Nephron (organoid): ENCODE data around the gene TREH.
"Not testable (repeated sequence)": the region's sequence is repeated elsewhere in the genome, so short reads cannot be mapped to it uniquely, and the experiment has no call there.

ENCODE experiments used
- H3K27ac Mint-ChIP-seq, 3 experiments: 2 replicates each; pipeline ENCODE4 v1.8.0; 2020; ENCODE audit warnings: mixed read lengths in 3 of 3, mild to moderate bottlenecking in 2 of 3, moderate library complexity in 1 of 3
- H3K27me3 Mint-ChIP-seq: 2 replicates; pipeline ENCODE4 v1.8.0; 2021; ENCODE audit warnings: low read depth, mild to moderate bottlenecking, moderate library complexity, mixed read lengths
- H3K36me3 Mint-ChIP-seq: 2 replicates; pipeline ENCODE4 v1.8.0; 2020; ENCODE audit warnings: low read depth, mixed read lengths
- H3K4me1 Mint-ChIP-seq: 2 replicates; pipeline ENCODE4 v1.8.0; 2020; ENCODE audit warnings: mixed read lengths
- H3K4me3 Mint-ChIP-seq, 3 experiments: 2 replicates each; pipeline ENCODE4 v1.8.0; 2020; ENCODE audit warnings: mild to moderate bottlenecking in 3 of 3, mixed read lengths in 3 of 3, moderate library complexity in 2 of 3
- H3K9me3 Mint-ChIP-seq: 2 replicates; pipeline ENCODE4 v1.8.0; 2020; ENCODE audit warnings: mixed read lengths
- TF ChIP-seq, protein P1 (sequence below), 3 experiments: fragments of 200-600 bp; sonication (generic); IDR thresholded peaks; one replicate each; pipeline ENCODE4 v1.5.0; 2021; ENCODE audit warnings: antibody characterized with exemption in 3 of 3; ENCODE audit not compliant: unreplicated experiment in 3 of 3

TREH gene

DNA sequence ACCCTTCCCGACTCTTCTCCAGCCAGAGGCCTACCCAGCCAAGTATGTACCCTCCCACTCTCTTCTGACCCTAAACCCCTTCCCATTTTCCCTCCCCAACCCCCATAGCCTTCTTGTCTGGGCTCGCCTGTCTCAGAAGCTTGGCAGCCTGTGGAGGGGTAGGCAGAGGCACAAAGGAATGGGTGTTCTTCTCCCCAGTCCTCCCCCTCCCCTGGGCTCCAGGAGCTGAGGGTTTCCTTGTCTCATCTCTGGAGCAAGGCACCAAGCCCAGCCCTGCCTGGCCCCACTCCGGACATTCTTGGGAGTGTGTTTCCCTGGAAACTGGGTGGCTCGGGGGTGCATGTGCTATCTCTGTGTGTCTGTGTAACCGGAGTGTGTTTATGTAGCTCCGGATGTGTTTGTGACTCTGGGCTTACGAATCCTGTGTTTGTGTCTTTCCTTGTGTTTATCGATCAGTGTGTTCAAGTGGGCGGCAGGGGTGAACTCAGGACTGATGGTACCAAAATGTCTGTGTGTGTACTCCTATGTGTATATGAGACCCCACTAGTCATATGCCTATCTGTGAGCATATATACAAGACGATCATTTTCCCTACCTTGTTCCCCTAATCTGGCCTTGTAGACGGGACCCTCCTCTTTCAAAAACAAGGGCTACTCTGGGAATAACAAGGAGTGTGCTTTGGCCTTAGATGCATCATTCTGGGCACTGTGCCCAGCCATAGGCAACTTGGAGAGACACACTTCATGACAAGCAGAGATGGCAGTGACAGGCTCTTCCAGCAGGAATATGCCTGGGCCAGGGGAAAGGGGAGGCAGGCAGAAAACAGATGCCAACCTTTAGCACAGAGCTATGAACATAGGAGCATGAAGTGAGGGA, 61.1 kb downstream of the TREH start:
- TF ChIP-seq, protein P1, sequence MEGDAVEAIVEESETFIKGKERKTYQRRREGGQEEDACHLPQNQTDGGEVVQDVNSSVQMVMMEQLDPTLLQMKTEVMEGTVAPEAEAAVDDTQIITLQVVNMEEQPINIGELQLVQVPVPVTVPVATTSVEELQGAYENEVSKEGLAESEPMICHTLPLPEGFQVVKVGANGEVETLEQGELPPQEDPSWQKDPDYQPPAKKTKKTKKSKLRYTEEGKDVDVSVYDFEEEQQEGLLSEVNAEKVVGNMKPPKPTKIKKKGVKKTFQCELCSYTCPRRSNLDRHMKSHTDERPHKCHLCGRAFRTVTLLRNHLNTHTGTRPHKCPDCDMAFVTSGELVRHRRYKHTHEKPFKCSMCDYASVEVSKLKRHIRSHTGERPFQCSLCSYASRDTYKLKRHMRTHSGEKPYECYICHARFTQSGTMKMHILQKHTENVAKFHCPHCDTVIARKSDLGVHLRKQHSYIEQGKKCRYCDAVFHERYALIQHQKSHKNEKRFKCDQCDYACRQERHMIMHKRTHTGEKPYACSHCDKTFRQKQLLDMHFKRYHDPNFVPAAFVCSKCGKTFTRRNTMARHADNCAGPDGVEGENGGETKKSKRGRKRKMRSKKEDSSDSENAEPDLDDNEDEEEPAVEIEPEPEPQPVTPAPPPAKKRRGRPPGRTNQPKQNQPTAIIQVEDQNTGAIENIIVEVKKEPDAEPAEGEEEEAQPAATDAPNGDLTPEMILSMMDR (IDR thresholded peaks at IDR 0.05; ENCODE audit: unreplicated experiment in 3 of 3): no peak
- H3K27me3 Mint-ChIP-seq: no peaks in the 10 kb centered on the region

DNA sequence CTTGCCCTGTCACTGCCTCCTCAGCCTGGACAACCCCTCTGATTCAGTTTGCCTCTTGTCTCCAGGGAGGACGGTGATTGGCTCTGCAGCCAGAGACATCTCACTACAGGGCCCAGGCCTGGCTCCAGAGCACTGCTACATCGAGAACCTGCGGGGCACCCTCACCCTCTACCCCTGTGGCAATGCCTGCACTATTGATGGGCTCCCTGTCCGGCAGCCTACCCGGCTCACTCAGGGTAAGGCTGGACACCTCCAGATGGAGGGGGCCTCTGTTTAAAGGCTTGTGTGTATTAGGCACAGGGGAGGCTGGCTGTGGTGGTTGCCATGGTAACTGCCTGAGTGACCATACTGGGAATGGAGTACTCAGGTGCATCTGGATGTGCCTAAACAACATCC, 63.5 kb downstream of the TREH start:
- Mint-ChIP-seq H3K9me3 (no peaks in the 10 kb centered on the region), H3K27ac (peak overlapping the region; percentile 95 to 98 (median 97)), H3K36me3 (peaks cover 12% of the 10 kb centered on the region), H3K27me3 (peaks cover 5% of the 10 kb centered on the region), H3K4me3 (no peak overlapping the region), H3K4me1 (peaks cover 63% of the 10 kb centered on the region)
- TF ChIP-seq, protein P1 (IDR thresholded peaks at IDR 0.05; ENCODE audit: unreplicated experiment in 3 of 3): no peak

More for the DNA sequence above, 61.1 kb downstream of the TREH start:
- Mint-ChIP-seq H3K4me3 (peak overlapping the region; percentile 42 to 77 (median 51)), H3K9me3 (no peaks in the 10 kb centered on the region), H3K27ac (peak overlapping the region; percentile 91 to 98 (median 95)), H3K4me1 (peaks cover 69% of the 10 kb centered on the region), H3K36me3 (peaks cover 12% of the 10 kb centered on the region)

DNA sequence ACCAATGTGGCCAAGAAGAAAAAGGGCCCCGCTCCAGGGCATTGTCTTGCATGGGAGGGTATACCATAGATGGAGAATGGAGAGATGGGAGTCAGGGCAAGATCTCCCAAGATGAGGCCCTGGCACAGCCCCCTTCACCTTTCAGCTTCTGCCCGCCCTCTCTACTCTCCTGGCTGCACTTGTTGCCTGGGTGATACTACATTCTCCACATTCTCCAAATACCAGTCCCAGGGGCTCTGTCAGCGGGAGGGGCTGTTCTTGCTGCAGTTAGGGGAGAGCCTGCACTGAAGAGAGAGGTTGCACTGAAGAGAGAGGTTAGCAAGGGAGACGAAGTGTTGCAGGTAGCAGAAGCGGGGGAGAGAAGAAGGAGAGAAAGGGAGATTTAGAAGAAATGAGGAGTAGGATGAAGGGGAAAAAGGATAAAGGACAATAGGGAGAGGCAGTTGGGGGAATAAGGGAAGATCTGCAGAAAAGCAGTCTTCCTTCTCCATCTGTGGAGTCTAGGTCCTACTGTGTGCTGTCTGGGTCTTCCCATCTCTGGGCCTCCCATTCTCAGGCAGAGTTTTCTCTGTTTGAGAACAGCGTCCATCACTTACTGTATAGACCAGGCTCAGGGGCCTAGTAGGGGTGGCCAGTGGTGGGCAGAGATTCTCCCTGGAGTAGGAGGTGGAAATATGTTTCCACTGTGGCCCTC, 64.0 kb downstream of the TREH start:
- Mint-ChIP-seq H3K4me3 (peak overlapping the region in 2 of 3 experiments; percentile 61 to 68), H3K4me1 (peaks cover 59% of the 10 kb centered on the region), H3K27ac (peak overlapping the region; percentile 95 to 98 (median 97)), H3K9me3 (no peaks in the 10 kb centered on the region), H3K36me3 (peaks cover 12% of the 10 kb centered on the region), H3K27me3 (peaks cover 6% of the 10 kb centered on the region)
- TF ChIP-seq, protein P1 (IDR thresholded peaks at IDR 0.05; ENCODE audit: unreplicated experiment in 3 of 3): no peak

DNA sequence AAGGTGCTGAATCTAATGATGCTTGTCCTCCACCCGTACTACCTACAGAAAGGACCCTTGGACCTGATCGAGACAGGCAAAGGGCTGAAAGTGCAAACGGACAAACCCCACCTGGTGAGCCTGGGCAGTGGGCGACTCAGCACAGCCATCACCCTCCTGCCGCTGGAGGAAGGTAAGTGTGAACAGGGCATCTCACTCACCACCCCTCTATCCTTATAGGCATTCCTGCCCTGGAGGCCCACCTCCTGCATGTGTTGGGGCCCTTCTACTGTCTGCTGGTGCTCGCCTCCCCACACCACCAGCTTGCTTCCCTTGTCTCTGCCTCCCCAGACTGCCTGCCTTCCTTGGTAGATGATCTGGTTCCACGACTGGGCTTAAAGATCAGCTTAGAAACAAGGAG, 64.9 kb downstream of the TREH start:
- Mint-ChIP-seq H3K36me3 (peaks cover 12% of the 10 kb centered on the region), H3K9me3 (no peaks in the 10 kb centered on the region), H3K27me3 (peaks cover 13% of the 10 kb centered on the region), H3K4me3 (no peak overlapping the region), H3K27ac (peak overlapping the region; percentile 95 to 98 (median 97)), H3K4me1 (peaks cover 57% of the 10 kb centered on the region)
- TF ChIP-seq, protein P1 (IDR thresholded peaks at IDR 0.05; ENCODE audit: unreplicated experiment in 3 of 3): no peak

DNA sequence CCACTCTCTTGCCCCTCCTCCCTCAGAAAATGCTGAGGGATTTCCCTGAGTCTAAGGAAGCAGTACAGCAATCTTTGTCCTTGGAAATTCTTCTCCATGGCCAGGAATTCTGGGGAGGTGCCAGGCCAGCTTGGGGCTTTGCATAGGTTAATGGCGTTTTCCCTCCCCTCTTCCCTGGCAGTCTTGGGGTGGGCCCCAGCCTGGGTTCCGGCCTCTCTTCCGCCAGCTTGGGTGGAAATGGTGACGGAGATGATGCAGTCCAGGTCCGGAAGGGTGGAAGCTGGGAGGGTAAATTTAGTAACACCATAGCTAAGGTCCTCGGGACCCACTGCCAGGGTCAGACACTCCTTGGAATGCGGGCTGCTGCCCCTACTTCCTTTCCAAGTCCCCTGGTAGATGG, 67.1 kb downstream of the TREH start:
- H3K27ac Mint-ChIP-seq: peak overlapping the region; percentile 94 to 98 (median 95)
- H3K36me3 Mint-ChIP-seq: peaks cover 9% of the 10 kb centered on the region
- H3K4me3 Mint-ChIP-seq: peak overlapping the region; percentile 60 to 75 (median 66)
- no peaks in the 10 kb centered on the region for H3K9me3 Mint-ChIP-seq
- TF ChIP-seq, protein P1 (IDR thresholded peaks at IDR 0.05; ENCODE audit: unreplicated experiment in 3 of 3): no peak
- H3K27me3 Mint-ChIP-seq: peaks cover 24% of the 10 kb centered on the region
- peaks cover 47% of the 10 kb centered on the region for H3K4me1 Mint-ChIP-seq

DNA sequence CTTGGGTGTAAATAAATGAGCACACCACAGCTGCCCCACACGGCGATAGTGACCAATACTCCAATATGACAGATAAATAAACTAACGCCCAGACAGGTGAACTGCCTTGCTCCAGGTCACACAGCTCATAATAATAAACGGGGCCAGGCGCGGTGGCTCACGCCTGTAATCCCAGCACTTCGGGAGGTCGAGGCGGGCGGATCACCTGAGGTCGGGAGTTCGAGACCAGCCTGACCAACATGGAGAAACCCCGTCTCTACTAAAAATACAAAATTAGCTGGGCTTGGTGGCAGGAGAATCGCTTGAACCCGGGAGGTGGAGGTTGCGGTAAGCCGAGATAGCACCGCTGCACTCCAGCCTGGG, 68.0 kb downstream of the TREH start:
- not testable (repeated sequence) for H3K36me3 Mint-ChIP-seq

More for the DNA sequence above, 68.0 kb downstream of the TREH start:
- not testable (repeated sequence) for H3K9me3 Mint-ChIP-seq
- Mint-ChIP-seq H3K27ac (peak overlapping the region; percentile 48 to 56 (median 56)), H3K4me1 (peaks cover 53% of the 10 kb centered on the region), H3K27me3 (peaks cover 28% of the 10 kb centered on the region), H3K4me3 (peak overlapping the region; percentile 75 to 81 (median 78))
